Activated naive CD8-positive, alpha-beta T cell treated with anti-CD3 and anti-CD28 coated beads, Interleukin-2, amount 50 U/mL, for 16 hours (primary cell): ENCODE data around the gene PPP6R3.
"Not testable (repeated sequence)": the region's sequence is repeated elsewhere in the genome, so short reads cannot be mapped to it uniquely, and the experiment has no call there.

Experiments
- DNase-seq: peaks from one replicate; pipeline ENCODE4 v3.0.0-alpha.2; 2020; ENCODE audit warnings: low read depth, low spot score

PPP6R3 gene

GRCh38 chr11:68457216-68457897, 3.2 kb upstream of the PPP6R3 start:
- DNase-seq: no peak

GRCh38 chr11:68457898-68458249, 2.7 kb upstream of the PPP6R3 start:
- DNase-seq: no peak

GRCh38 chr11:68458340-68458739, 2.2 kb upstream of the PPP6R3 start:
- DNase-seq: not testable (repeated sequence)

GRCh38 chr11:68459886-68460740, 439 bp upstream of the PPP6R3 start:
- peak; percentile 93 for DNase-seq

- no peak for DNase-seq
These were observed 994 bp downstream of the PPP6R3 start for GRCh38 chr11:68461575-68461917.

- no peak for DNase-seq
These were observed 3.2 kb downstream of the PPP6R3 start for GRCh38 chr11:68463714-68464113.

GRCh38 chr11:68467201-68467834, 6.8 kb downstream of the PPP6R3 start:
- DNase-seq: no peak

GRCh38 chr11:68468217-68468828, 7.8 kb downstream of the PPP6R3 start:
- DNase-seq: no peak

- DNase-seq: no peak
These were observed 8.6 kb downstream of the PPP6R3 start for GRCh38 chr11:68469122-68469521.

- DNase-seq: no peak
These were observed 9.1 kb downstream of the PPP6R3 start for GRCh38 chr11:68469642-68470041.

GRCh38 chr11:68470304-68470811, 9.8 kb downstream of the PPP6R3 start:
- no peak for DNase-seq

- DNase-seq: no peak
These were observed 11.1 kb downstream of the PPP6R3 start for GRCh38 chr11:68471360-68472340.

- no peak for DNase-seq
These were observed 12.2 kb downstream of the PPP6R3 start for GRCh38 chr11:68472778-68473177.

GRCh38 chr11:68473693-68474092, 13.1 kb downstream of the PPP6R3 start:
- no peak for DNase-seq

GRCh38 chr11:68475626-68476025, 15.1 kb downstream of the PPP6R3 start:
- not testable (repeated sequence) for DNase-seq

- no peak for DNase-seq
These were observed 18.8 kb downstream of the PPP6R3 start for GRCh38 chr11:68479390-68479789.

- no peak for DNase-seq
These were observed 19.6 kb downstream of the PPP6R3 start for GRCh38 chr11:68480193-68480592.

- DNase-seq: no peak
These were observed 20.4 kb downstream of the PPP6R3 start for GRCh38 chr11:68480852-68481510.

- no peak for DNase-seq
These were observed 21.2 kb downstream of the PPP6R3 start for GRCh38 chr11:68481579-68482240.

GRCh38 chr11:68488623-68489022, 28.1 kb downstream of the PPP6R3 start:
- no peak for DNase-seq
